Choroid plexus epithelial cell (primary cell): Measurements from ENCODE around the gene ASMT.
A peak's percentile ranks its signal among the peaks of the same experiment; 100 is the strongest.

ENCODE experiments used
- DNase-seq: peaks from one replicate; pipeline ENCODE4 v3.0.0-alpha.2; 2010; ENCODE audit warnings: low read depth
- H3K4me3 ChIP-seq: 2 replicates; pipeline ENCODE4 v1.5.1; 2011; ENCODE audit warnings: low read depth, mild to moderate bottlenecking, control low read depth, low read length, moderate library complexity
- CTCF ChIP-seq: conservative IDR thresholded peaks from 2 replicates; pipeline ENCODE4 v1.5.1; 2011; ENCODE audit warnings: low read depth, mild to moderate bottlenecking, control low read depth, inconsistent platforms, low read length, moderate library complexity

ASMT gene

GRCh38 chrX:1606496-1606895 is 8.4 kb upstream of the ASMT start:
- no peak for DNase-seq
- H3K4me3 ChIP-seq = no peak overlapping the region
- no peak for TF ChIP-seq CTCF

DNA sequence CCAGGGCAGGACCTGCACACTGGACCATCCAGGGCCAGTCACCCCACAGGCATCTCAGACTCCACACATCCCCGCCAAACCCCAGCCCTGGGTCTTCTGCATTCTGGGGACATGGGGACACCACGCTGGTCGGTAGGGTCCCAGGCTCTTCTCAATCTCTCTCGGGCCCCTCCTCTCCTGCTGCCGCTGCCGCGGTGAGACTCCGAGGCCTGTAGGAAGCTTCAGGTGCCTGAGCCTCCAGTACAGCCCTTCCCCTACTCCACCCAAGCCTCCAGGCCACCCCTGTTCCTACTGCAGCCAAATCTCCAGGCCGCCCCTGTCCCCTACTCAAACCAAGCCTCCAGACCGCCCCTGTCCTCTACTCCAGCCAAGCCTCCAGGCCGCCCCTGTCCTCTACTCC is 5.5 kb upstream of the ASMT start:
- no peak for TF ChIP-seq CTCF
- DNase-seq = no peak
- H3K4me3 ChIP-seq = no peak overlapping the region

DNA sequence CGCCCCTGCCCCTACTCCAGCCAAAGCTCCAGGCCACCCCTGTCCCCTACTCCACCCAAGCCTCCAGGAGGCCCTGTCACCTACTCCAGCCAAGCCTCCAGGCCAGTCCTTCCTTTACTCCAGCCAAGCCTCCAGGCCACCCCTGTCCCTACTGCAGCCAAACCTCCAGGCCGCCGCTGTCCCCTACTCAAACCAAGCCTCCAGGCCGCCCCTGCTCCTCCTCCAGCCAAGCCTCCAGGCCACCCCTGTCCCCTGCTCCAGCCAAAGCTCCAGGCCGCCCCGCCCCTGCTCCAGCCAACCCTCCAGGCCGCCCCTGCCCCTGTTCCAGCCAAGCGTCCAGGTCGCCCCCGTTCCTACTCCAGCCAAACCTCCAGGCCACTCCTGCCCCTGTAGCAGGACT is 5.1 kb upstream of the ASMT start:
- DNase-seq = no peak

GRCh38 chrX:1610166-1610565 is 4.7 kb upstream of the ASMT start:
- no peak overlapping the region for H3K4me3 ChIP-seq
- DNase-seq = no peak
- TF ChIP-seq CTCF = no peak

More for the DNA sequence above, 5.1 kb upstream of the ASMT start:
- TF ChIP-seq CTCF = no peak
- H3K4me3 ChIP-seq = no peak overlapping the region

DNA sequence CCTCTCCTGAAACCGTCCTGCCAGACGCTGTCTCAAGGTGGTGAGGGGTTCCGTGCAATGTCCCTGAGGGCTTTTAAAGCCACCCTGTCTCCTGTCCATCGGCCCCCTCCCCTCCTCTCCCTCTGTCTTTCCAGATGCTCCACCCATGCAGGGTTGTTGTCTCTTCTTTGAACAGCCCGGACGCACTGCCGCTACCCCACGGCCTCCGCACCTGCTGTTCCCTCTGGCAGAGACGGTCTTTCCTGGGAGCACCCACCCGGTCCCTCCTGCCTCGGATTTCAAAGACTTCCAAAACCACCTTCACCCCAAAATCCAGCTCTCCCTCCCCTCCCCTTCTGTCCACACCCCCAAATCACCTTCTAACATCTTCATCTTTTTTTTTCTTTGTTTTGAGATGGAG is 4.1 kb upstream of the ASMT start:
- TF ChIP-seq CTCF = no peak
- H3K4me3 ChIP-seq = no peak overlapping the region
- DNase-seq = no peak

- DNase-seq = no peak
- no peak for TF ChIP-seq CTCF
- no peak overlapping the region for H3K4me3 ChIP-seq
These were observed 2.1 kb upstream of the ASMT start for GRCh38 chrX:1612641-1613286.

- H3K4me3 ChIP-seq = no peak overlapping the region
- TF ChIP-seq CTCF = no peak
- DNase-seq = peak; percentile 24
These were observed 3.8 kb downstream of the ASMT start for GRCh38 chrX:1618689-1619088.
